H1 (cell line): ENCODE results near the gene CAMK2D. TPM values are rescaled to one million over a fixed set of nuclear protein-coding genes. Genes with fewer than 3 reads are reported as not detected.

Experiments used
- CTCF ChIA-PET: fragments of 300-600 bp; sonication (Branson Sonifier 250); formaldehyde crosslinking; loops from one replicate; lab custom pipeline; 2021; ENCODE audit not compliant: partially characterized antibody; lab: Charles Lee
- POLR2A ChIA-PET: fragments of 300-600 bp; sonication (Branson Sonifier 250); formaldehyde crosslinking; loops from one replicate; lab custom pipeline; 2021; ENCODE audit warnings: inconsistent platforms; ENCODE audit not compliant: partially characterized antibody; lab: Charles Lee
- DNase-seq, 2 experiments: peaks; one replicate each; pipeline versions ENCODE4 v3.0.0 to v3.0.0-alpha.2; 2010 to 2022; ENCODE audit warnings: low spot score in 2 of 2, low read depth in 1 of 2, mixed read lengths in 1 of 2
- FAIRE-seq: peaks from 2 replicates; lab custom pipeline; 2011; peaks lifted over from hg19 to GRCh38; lab: Jason Lieb, UNC
- H2AFZ ChIP-seq: 2 replicates; pipeline ENCODE4 v1.8.1; 2012; ENCODE audit warnings: low read length, inconsistent platforms
- H2AK5ac ChIP-seq: 2 replicates; pipeline ENCODE4 v1.6.1; 2013; ENCODE audit warnings: low read depth, low read length
- H2BK120ac ChIP-seq: replicated peaks from 2 replicates; pipeline ENCODE3; 2013; ENCODE audit warnings: low read depth, low read length, inconsistent platforms
- H2BK12ac ChIP-seq: 2 replicates; pipeline ENCODE4 v1.6.1; 2013; ENCODE audit warnings: low read depth, low read length
- H2BK15ac ChIP-seq: 2 replicates; pipeline ENCODE4 v1.6.1; 2013; ENCODE audit warnings: low read length
- H2BK20ac ChIP-seq: 2 replicates; pipeline ENCODE4 v1.6.1; 2013; ENCODE audit warnings: low read length
- H2BK5ac ChIP-seq: 2 replicates; pipeline ENCODE4 v1.6.1; 2013; ENCODE audit warnings: low read depth, low read length
- H3K14ac ChIP-seq: 2 replicates; pipeline ENCODE4 v1.6.1; 2013; ENCODE audit warnings: inconsistent platforms; ENCODE audit not compliant: insufficient read length
- H3K18ac ChIP-seq: 2 replicates; pipeline ENCODE4 v1.6.1; 2013; ENCODE audit warnings: low read length; ENCODE audit errors: extremely low read depth
- H3K23ac ChIP-seq: 2 replicates; pipeline ENCODE4 v1.6.1; 2013; ENCODE audit warnings: inconsistent platforms; ENCODE audit not compliant: insufficient read length
- H3K23me2 ChIP-seq: 2 replicates; pipeline ENCODE4 v1.6.1; 2013; ENCODE audit warnings: low read depth, low read length
- H3K27ac ChIP-seq: 2 replicates; pipeline ENCODE4 v1.6.1; 2011; ENCODE audit warnings: low read depth, low read length, inconsistent platforms
- H3K27me3 ChIP-seq, 4 experiments: replicated peaks in 1 of 4; 1 replicate in 1 of 4; 2 replicates in 3 of 4; pipeline versions ENCODE4 v1.6.1 to v1.8.1; 2011 to 2013; ENCODE audit warnings: low read length in 3 of 4, mild to moderate bottlenecking in 3 of 4, inconsistent platforms in 2 of 4, mixed read lengths in 2 of 4, moderate library complexity in 1 of 4; ENCODE audit not compliant: control insufficient read depth in 3 of 4, insufficient read depth in 3 of 4; ENCODE audit errors: extremely low read depth in 1 of 4
- H3K36me3 ChIP-seq, 4 experiments: 2 replicates each; pipeline versions ENCODE4 v1.6.1 to v1.8.1; 2011 to 2013; ENCODE audit warnings: mild to moderate bottlenecking in 4 of 4, low read length in 3 of 4, moderate library complexity in 2 of 4, control low read depth in 1 of 4, inconsistent platforms in 1 of 4; ENCODE audit not compliant: insufficient read depth in 4 of 4, control insufficient read depth in 2 of 4
- H3K4ac ChIP-seq: replicated peaks from 2 replicates; pipeline ENCODE3; 2013; ENCODE audit warnings: low read length, low read depth, mixed read lengths, inconsistent platforms; ENCODE audit not compliant: insufficient read length
- H3K4me1 ChIP-seq, 4 experiments: replicated peaks in 1 of 4; 1 replicate in 1 of 4; 2 replicates in 3 of 4; pipeline versions ENCODE4 v1.6.1 to v1.8.1; 2011 to 2013; ENCODE audit warnings: low read length in 3 of 4, inconsistent platforms in 2 of 4, mixed read lengths in 1 of 4; ENCODE audit not compliant: insufficient read depth in 4 of 4, control insufficient read depth in 3 of 4
- H3K4me2 ChIP-seq, 2 experiments: 2 replicates each; pipeline versions ENCODE4 v1.6.1 to v1.8.1; 2011 to 2013; ENCODE audit warnings: low read depth in 2 of 2, low read length in 2 of 2, control low read depth in 1 of 2, inconsistent platforms in 1 of 2, mild to moderate bottlenecking in 1 of 2; ENCODE audit not compliant: insufficient read depth in 1 of 2
- H3K4me3 ChIP-seq, 4 experiments: fragments of 200-600, 300-600 bp in 1 of 4; sonication (generic), shearing (Covaris generic), sonication (Bioruptor Twin) in 1 of 4; 2 replicates each; pipeline versions ENCODE4 v1.5.1 to v1.8.1; 2011 to 2016; ENCODE audit warnings: low read length in 4 of 4, low read depth in 3 of 4, control low read depth in 2 of 4, inconsistent platforms in 2 of 4, mild to moderate bottlenecking in 2 of 4, mixed read lengths in 1 of 4, moderate library complexity in 1 of 4; ENCODE audit not compliant: insufficient read depth in 2 of 4; ENCODE audit errors: extremely low read depth in 1 of 4
- H3K56ac ChIP-seq: replicated peaks from 2 replicates; pipeline ENCODE3; 2013; ENCODE audit warnings: low read depth, mild to moderate bottlenecking, mixed read lengths, low read length, inconsistent platforms; ENCODE audit not compliant: insufficient read length
- H3K79me1 ChIP-seq: 2 replicates; pipeline ENCODE4 v1.6.1; 2013; ENCODE audit warnings: low read depth, low read length, control low read depth
- H3K79me2 ChIP-seq, 2 experiments: 2 replicates each; pipeline versions ENCODE4 v1.6.1 to v1.8.1; 2012 to 2013; ENCODE audit warnings: low read length in 2 of 2, mild to moderate bottlenecking in 2 of 2, inconsistent platforms in 1 of 2; ENCODE audit not compliant: insufficient read depth in 2 of 2, control insufficient read depth in 1 of 2
- H3K9ac ChIP-seq, 4 experiments: replicated peaks in 1 of 4; 1 replicate in 1 of 4; 2 replicates in 3 of 4; pipeline versions ENCODE4 v1.6.1 to v1.8.1; 2011 to 2013; ENCODE audit warnings: low read depth in 3 of 4, low read length in 3 of 4, control low read depth in 2 of 4, mild to moderate bottlenecking in 2 of 4, moderate library complexity in 2 of 4, inconsistent platforms in 1 of 4; ENCODE audit errors: extremely low read depth in 1 of 4
- H3K9me3 ChIP-seq, 2 experiments: 2 replicates each; pipeline versions ENCODE4 v1.6.1 to v1.8.1; 2012 to 2013; ENCODE audit warnings: mild to moderate bottlenecking in 2 of 2, moderate library complexity in 2 of 2, control low read depth in 1 of 2, inconsistent platforms in 1 of 2, low read depth in 1 of 2, low read length in 1 of 2, mixed read lengths in 1 of 2; ENCODE audit not compliant: insufficient read depth in 2 of 2
- H4K20me1 ChIP-seq, 2 experiments: replicated peaks in 1 of 2; 2 replicates each; pipeline versions ENCODE3 to v1.8.1; 2011 to 2013; ENCODE audit warnings: inconsistent platforms in 2 of 2, low read length in 2 of 2, mild to moderate bottlenecking in 1 of 2; ENCODE audit not compliant: insufficient read depth in 2 of 2, control insufficient read depth in 1 of 2
- H4K5ac ChIP-seq: 2 replicates; pipeline ENCODE4 v1.6.1; 2013; ENCODE audit warnings: low read length, low read depth, mixed read lengths, inconsistent platforms; ENCODE audit not compliant: insufficient read length
- H4K8ac ChIP-seq: 2 replicates; pipeline ENCODE4 v1.8.0; 2013; ENCODE audit warnings: mild to moderate bottlenecking, moderate library complexity, low read length, inconsistent platforms; ENCODE audit not compliant: insufficient read depth; ENCODE audit errors: extremely low read depth
- H4K91ac ChIP-seq: replicated peaks from 2 replicates; pipeline ENCODE3; 2013; ENCODE audit warnings: low read length, mixed read lengths, inconsistent platforms; ENCODE audit not compliant: insufficient read length
- BRCA1 ChIP-seq: IDR thresholded peaks from 2 replicates; pipeline ENCODE4 v1.6.1; 2012; ENCODE audit warnings: low read depth, low read length, improper control_type of control experiment
- CHD2 ChIP-seq: IDR thresholded peaks from 2 replicates; pipeline ENCODE4 v1.6.1; 2012; ENCODE audit warnings: low read length, improper control_type of control experiment
- EZH2 ChIP-seq: fragments of 200-600 bp; sonication (generic); IDR thresholded peaks from 2 replicates; pipeline ENCODE4 v1.7.1; 2012; ENCODE audit warnings: low read depth, mild to moderate bottlenecking, moderate library complexity, low read length, inconsistent platforms; ENCODE audit not compliant: severe bottlenecking
- GTF2F1 ChIP-seq: IDR thresholded peaks from 2 replicates; pipeline ENCODE4 v1.6.1; 2012; ENCODE audit warnings: low read depth, low read length, improper control_type of control experiment, borderline replicate concordance
- HDAC6 ChIP-seq: IDR thresholded peaks from one replicate; pipeline ENCODE4 v1.7.1; 2012; ENCODE audit warnings: low read depth, mild to moderate bottlenecking, inconsistent platforms, low read length, moderate library complexity
- JUN ChIP-seq: IDR thresholded peaks from 2 replicates; pipeline ENCODE4 v1.6.1; 2011; ENCODE audit warnings: low read depth, mild to moderate bottlenecking, improper control_type of control experiment, low read length
- KDM4A ChIP-seq: IDR thresholded peaks from one replicate; pipeline ENCODE4 v1.7.1; 2012; ENCODE audit warnings: low read depth, mild to moderate bottlenecking, moderate library complexity, low read length, inconsistent platforms; ENCODE audit not compliant: severe bottlenecking
- MAX ChIP-seq: IDR thresholded peaks from 2 replicates; pipeline ENCODE4 v1.6.1; 2012; ENCODE audit warnings: inconsistent platforms
- NANOG ChIP-seq: IDR thresholded peaks from 2 replicates; pipeline ENCODE4 v1.6.1; 2011; ENCODE audit warnings: low read length, low read depth, mild to moderate bottlenecking, inconsistent platforms; ENCODE audit not compliant: insufficient read depth, poor library complexity, severe bottlenecking
- RAD21 ChIP-seq, 2 experiments: IDR thresholded peaks in 1 of 2; conservative IDR thresholded peaks in 1 of 2; 2 replicates each; pipeline ENCODE4 v1.6.1; 2011; ENCODE audit warnings: low read depth in 2 of 2, low read length in 2 of 2, improper control_type of control experiment in 1 of 2, inconsistent platforms in 1 of 2, mild to moderate bottlenecking in 1 of 2, moderate library complexity in 1 of 2
- SIX5 ChIP-seq: IDR thresholded peaks from 2 replicates; pipeline ENCODE4 v1.6.1; 2011; ENCODE audit warnings: mild to moderate bottlenecking, low read depth, low read length
- TBP ChIP-seq: IDR thresholded peaks from 2 replicates; pipeline ENCODE4 v1.6.1; 2011; ENCODE audit warnings: low read depth, low read length, improper control_type of control experiment
- YY1 ChIP-seq: IDR thresholded peaks from 2 replicates; pipeline ENCODE4 v1.6.1; 2011; ENCODE audit warnings: low read depth, mild to moderate bottlenecking, low read length
- WGBS, 2 experiments: shearing (Covaris generic) in 1 of 2; methylation state at CpG; one replicate each; pipeline versions ENCODE4 v1.1.6 to v1.1.7; 2013 to 2015; ENCODE audit warnings: low lambda C conversion rate in 2 of 2, mixed read lengths in 2 of 2, inconsistent platforms in 1 of 2, low coverage in 1 of 2, missing lambda C conversion rate in 1 of 2; ENCODE audit not compliant: insufficient replicate concordance in 2 of 2, insufficient coverage in 1 of 2, insufficient read length in 1 of 2; ENCODE audit errors: extremely low coverage in 1 of 2, missing lambda C conversion rate in 1 of 2; 5-methylcytosine and 5-hydroxymethylcytosine counted together
- polyA plus RNA-seq, 7 experiments: library from polyadenylated mRNA; depleted of rRNA in 3 of 7; stranded (reverse) in 5 of 7; unstranded in 2 of 7; fragments of >200 nt in 5 of 7; fragments of 200-250 nt in 2 of 7; gene quantifications; 1 replicate in 5 of 7; 2 replicates in 1 of 7; 4 replicates in 1 of 7; pipeline versions ENCODE4 v1.2.1 to v1.2.3, GENCODE V29; 2011 to 2013; ENCODE audit warnings: missing spikeins in 2 of 7, mixed read lengths in 2 of 7
- total RNA-seq: library from RNA; stranded (reverse); fragmentation: NEBNext Ultra II Directional; extraction: Animal tissue kit (Norgen Biotek cat#: 25700); gene quantifications from 2 replicates; pipeline ENCODE4 v1.2.1, GENCODE V29; 2021

CAMK2D gene
- total and polyA plus RNA-seq, 2 of the 8 experiments (the other 6 are each of a cell fraction or from before 2014, with no cell fraction given): 3.2 to 7.0 TPM

GRCh38 chr4:113593400-113594230 lies 167.9 kb downstream of the CAMK2D start:
- no peak overlapping the region for H2BK20ac ChIP-seq
- no peak overlapping the region for H3K18ac ChIP-seq
- H4K8ac ChIP-seq: no peak overlapping the region
- no peak overlapping the region for H2AK5ac ChIP-seq
- no peaks in the 10 kb centered on the region; the same call in 1 of the 2 replicates for H3K23me2 ChIP-seq
- 78% methylated on average over 1 of the region's 1 CpG; no CpG with 5 or more reads in 1 of the 2 experiments for WGBS, 2 experiments
- H3K27me3 ChIP-seq: no peaks in the 10 kb centered on the region
- no peak overlapping the region for H3K4me2 ChIP-seq
- H3K79me1 ChIP-seq: no peaks in the 10 kb centered on the region
- H4K20me1 ChIP-seq: no peaks in the 10 kb centered on the region
- no peak overlapping the region for H2BK15ac ChIP-seq
- H3K9ac ChIP-seq: no peak overlapping the region
- no peak overlapping the region for H3K56ac ChIP-seq
- FAIRE-seq (no peak), DNase-seq (no peak)
- H2BK12ac ChIP-seq: no peak overlapping the region
- no peak overlapping the region for H3K4ac ChIP-seq
- ChIA-PET POLR2A (no interaction called here), CTCF (no interaction called here)
- H3K4me1 ChIP-seq: no peaks in the 10 kb centered on the region
- H2AFZ ChIP-seq: no peak overlapping the region
- H4K91ac ChIP-seq: no peak overlapping the region
- H3K36me3 ChIP-seq: no peaks in the 10 kb centered on the region
- H4K5ac ChIP-seq: no peak overlapping the region
- H3K14ac ChIP-seq: no peak overlapping the region
- H3K79me2 ChIP-seq: no peaks in the 10 kb centered on the region
- no peaks in the 10 kb centered on the region for H3K9me3 ChIP-seq
- no peak overlapping the region for H3K27ac ChIP-seq
- no peak overlapping the region for H2BK120ac ChIP-seq
- no peak overlapping the region for H3K4me3 ChIP-seq
- no peak overlapping the region for H2BK5ac ChIP-seq
- no peak overlapping the region for H3K23ac ChIP-seq
- TF ChIP-seq MAX (no peak), BRCA1 (no peak), YY1 (no peak), NANOG (no peak), TBP (no peak), HDAC6 (no peak), CHD2 (no peak), SIX5 (no peak), EZH2 (no peak), KDM4A (no peak), JUN (no peak), GTF2F1 (no peak), RAD21 (IDR thresholded peaks at IDR 0.05 in 1 of 2, conservative IDR thresholded peaks at IDR 0.05 in 1 of 2; ENCODE audit: low read depth in 2 of 2, low read length in 2 of 2) (no peak)
